Upper lobe of left lung (tissue), 6 donors: Measurements from ENCODE around the gene HPS6. TPM values are rescaled to one million over a fixed set of nuclear protein-coding genes. Genes with fewer than 3 reads are reported as not detected.

Source experiments
- ATAC-seq, 2 donors: fragments of 200-7000 bp; cut with Tn5 transposase; one replicate each; pipeline ENCODE4 v1.9.1; 2022; ENCODE audit warnings: mild to moderate bottlenecking in 2 of 2, moderate library complexity in 2 of 2; ENCODE audit not compliant: low FRiP score in 2 of 2
- DNase-seq, 2 donors: peaks; one replicate each; pipeline ENCODE4 v3.0.0-alpha.2; 2019 to 2020
- H3K27ac ChIP-seq, 4 donors: fragments of 200-600 bp; sonication (generic); one replicate each; pipeline ENCODE4 v1.5.1; 2016 to 2019
- H3K27me3 ChIP-seq, 4 donors: fragments of 200-600 bp; sonication (generic); one replicate each; pipeline ENCODE4 v1.5.1; 2017 to 2019
- H3K36me3 ChIP-seq, 4 donors: fragments of 200-600 bp; sonication (generic); one replicate each; pipeline ENCODE4 v1.5.1; 2016 to 2019
- H3K4me1 ChIP-seq, 4 donors: fragments of 200-600 bp; sonication (generic); one replicate each; pipeline ENCODE4 v1.5.1; 2018 to 2019
- H3K4me3 ChIP-seq, 4 donors: fragments of 200-600 bp; sonication (generic); one replicate each; pipeline ENCODE4 v1.5.1; 2017 to 2019; ENCODE audit warnings: mild to moderate bottlenecking in 2 of 4, moderate library complexity in 1 of 4
- H3K9me3 ChIP-seq, 4 donors: fragments of 200-600 bp; sonication (generic); one replicate each; pipeline ENCODE4 v1.5.1; 2018 to 2019
- CTCF ChIP-seq, 6 experiments: fragments of 450-650 bp in 4 of 6; fragments of 200-600 bp in 2 of 6; sonication (generic) in 2 of 6; IDR thresholded peaks; one replicate each; pipeline ENCODE4 v1.5.1; 2016 to 2019; ENCODE audit warnings: antibody characterized with exemption in 6 of 6
- EP300 ChIP-seq, 4 donors: sonication (generic); formaldehyde crosslinking; IDR thresholded peaks; one replicate each; pipeline ENCODE4 v1.5.1; 2017; ENCODE audit warnings: antibody characterized with exemption in 4 of 4, control low read depth in 2 of 4
- POLR2A ChIP-seq, 4 donors: fragments of 450-650 bp; IDR thresholded peaks; one replicate each; pipeline ENCODE4 v1.5.1; 2016 to 2017; ENCODE audit warnings: antibody characterized with exemption in 4 of 4, mild to moderate bottlenecking in 2 of 4
- POLR2AphosphoS5 ChIP-seq, 2 donors: sonication (generic); formaldehyde crosslinking; IDR thresholded peaks; one replicate each; pipeline ENCODE4 v1.5.1; 2017; ENCODE audit warnings: antibody characterized with exemption in 2 of 2
- WGBS, 2 donors: methylation state at CpG; one replicate each; pipeline ENCODE4 v1.1.5; 2017 to 2018; 5-methylcytosine and 5-hydroxymethylcytosine counted together
- small RNA-seq, 4 donors: library from RNA; depleted of rRNA; stranded (forward); fragments of <200 nt; gene quantifications; one replicate each; pipeline ENCODE3, GENCODE V24; 2016
- total RNA-seq, 6 donors: library from RNA; depleted of rRNA in 4 of 6; stranded (reverse); fragments of >200 nt in 4 of 6; gene quantifications; one replicate each; pipeline versions ENCODE4 v1.1.0 to v1.2.1, GENCODE V29; 2016 to 2021
- donor health status: DM: no; HTN: no; CAD: no; lungs with moderate emphysema.
- donor health status: DM: no; HTN: yes; CAD: no; lungs with severe emphysema.

The HPS6 gene
- total RNA-seq, 6 donors from 2014 or later: 20.2 to 39.2 (median 30.1) TPM

GRCh38 chr10:102116656-102117055, 51.5 kb downstream of the HPS6 start:
- H3K4me1 ChIP-seq: peaks cover 70 to 83% (median 75%) of the 10 kb centered on the region in 4 donors
- WGBS, 2 donors: 76 to 83% methylated on average over 1 of the region's 1 CpG
- peak overlapping the region in 1 of 4 donors; percentile 89 for H3K4me3 ChIP-seq

More at GRCh38 chr10:102116656-102117055, 51.5 kb downstream of the HPS6 start:
- DNase-seq (no peak), ATAC-seq (no peak)
- TF ChIP-seq EP300 (IDR thresholded peaks at IDR 0.05) (no peak), POLR2AphosphoS5 (IDR thresholded peaks at IDR 0.05) (no peak), POLR2A (IDR thresholded peaks at IDR 0.05) (no peak), CTCF (IDR thresholded peaks at IDR 0.05) (no peak)
- Histone ChIP-seq H3K27me3 (no peaks in the 10 kb centered on the region), H3K9me3 (no peaks in the 10 kb centered on the region), H3K27ac (peak overlapping the region; percentile 94 to 99 (median 98)), H3K36me3 (peaks cover 0 to under 1% (median 0%) of the 10 kb centered on the region in 4 donors)

Small RNA genes within 50 kb of the gene (small RNA-seq; reads per million reads assigned to genes)
- gene AL500527.1 (0 reads per million in 4 donors), gene AL500527.2 (0 reads per million in 4 donors)

Other genes with a start within 250 kb of the HPS6 start
- 100 to 1,000 TPM in 3 of 6 donors, 10 to 100 TPM in 3; 71.1 to 374 (median 138) TPM for gene OGA, start 246.9 kb upstream of the HPS6 start, total RNA-seq
- 10 to 100 TPM in 1 of 6 donors, 1 to 10 TPM in 4, under 1 TPM in 1; 0.76 to 21.0 (median 3.8) TPM for gene KCNIP2, start 221.5 kb upstream of the HPS6 start, total RNA-seq
- 10 to 100 TPM; 14.4 to 39.8 (median 25.5) TPM for gene ARMH3, start 9.2 kb upstream of the HPS6 start, total RNA-seq
- 100 to 1,000 TPM in 1 of 6 donors, 10 to 100 TPM in 5; 31.5 to 243 (median 54.9) TPM for gene LDB1, start 55.0 kb downstream of the HPS6 start, total RNA-seq
- gene PPRC1, start 67.7 kb downstream of the HPS6 start, total RNA-seq: 10 to 100 TPM; 29.3 to 57.6 (median 40.3) TPM
- 10 to 100 TPM; 21.4 to 72.8 (median 44.3) TPM for gene NOLC1, start 87.0 kb downstream of the HPS6 start, total RNA-seq
- gene ELOVL3, start 160.9 kb downstream of the HPS6 start, total RNA-seq: 1 to 10 TPM in 2 of 6 donors, under 1 TPM in 1, not detected in 3; 0.46 to 2.7 (median 1.1) TPM
- under 1 TPM in 1 of 6 donors, not detected in 5; 0.61 TPM for gene PITX3, start 176.2 kb downstream of the HPS6 start, total RNA-seq
- gene GBF1, start 180.2 kb downstream of the HPS6 start, total RNA-seq: 10 to 100 TPM; 36.7 to 59.7 (median 44.4) TPM